Right cardiac atrium (tissue), 5 donors: ENCODE data around the gene ATXN8OS. TPM values are rescaled to one million over a fixed set of nuclear protein-coding genes. Genes with fewer than 3 reads are reported as not detected.

ENCODE experiments used
- ATAC-seq, 2 donors: fragments of 200-7000 bp; cut with Tn5 transposase; one replicate each; pipeline versions ENCODE4 v1.8.0 to v1.9.1; 2020; ENCODE audit warnings: moderate library complexity in 2 of 2, mild to moderate bottlenecking in 1 of 2
- DNase-seq, 3 donors: peaks; one replicate each; pipeline ENCODE4 v3.0.0-alpha.2; 2020
- H3K27ac ChIP-seq: one replicate; pipeline ENCODE4 v1.5.1; 2013; ENCODE audit warnings: mild to moderate bottlenecking, low read length, control low read depth, moderate library complexity
- H3K27me3 ChIP-seq: one replicate; pipeline ENCODE4 v1.6.1; 2013; ENCODE audit not compliant: control insufficient read depth, insufficient read depth
- H3K4me1 ChIP-seq: one replicate; pipeline ENCODE4 v1.6.1; 2013; ENCODE audit warnings: low read length; ENCODE audit not compliant: control insufficient read depth, insufficient read depth
- H3K4me3 ChIP-seq: one replicate; pipeline ENCODE4 v1.5.1; 2013; ENCODE audit warnings: low read length, control low read depth
- H3K9me3 ChIP-seq: one replicate; pipeline ENCODE4 v1.6.1; 2013; ENCODE audit warnings: low read length; ENCODE audit not compliant: control insufficient read depth
- WGBS: extraction: QIAGEN DNeasy Blood & Tissue Kit; methylation state at CpG from one replicate; pipeline ENCODE4 v1.1.7; 2013; 5-methylcytosine and 5-hydroxymethylcytosine counted together
- intact Hi-C, 4 donors: fragments of 100-400 bp; cut with DNase I; formaldehyde crosslinking; loops; one replicate each; pipeline versions ENCODE4 v1.11.0 to v1.14.0; 2022 to 2023
- long read RNA-seq, 4 donors: library from polyadenylated mRNA; unstranded; transcript quantifications; one replicate each; pipeline ENCODE4 v2.0.0, GENCODE V29; 2020 to 2021
- polyA plus RNA-seq: library from polyadenylated mRNA; stranded (reverse); fragments of 200-250 nt; gene quantifications from one replicate; pipeline ENCODE4 v1.2.3, GENCODE V29; 2013
- total RNA-seq, 4 donors: library from RNA; stranded (reverse); fragmentation: NEBNext Ultra II Directional; extraction: Animal tissue kit (Norgen Biotek cat#: 25700); gene quantifications; one replicate each; pipeline ENCODE4 v1.2.1, GENCODE V29; 2021
- donor health status: healthy with polysubstance abuse.
- donor health status: DM: no; HTN: yes; CAD: no.
- donor health status: DM: no; HTN: no; CAD: no.
- donor health status: DM: no; HTN: yes; CAD: no; lungs with severe emphysema.
- donor health status: DM: yes; HTN: yes; CAD: no.

ATXN8OS gene
- total RNA-seq (not detected), polyA plus RNA-seq (not detected)
- long read RNA-seq, donor 1: 0 reads
- long read RNA-seq, donor 2: 0 reads
- long read RNA-seq, donor 3: 0 reads
- long read RNA-seq, donor 4: 0 reads

DNA sequence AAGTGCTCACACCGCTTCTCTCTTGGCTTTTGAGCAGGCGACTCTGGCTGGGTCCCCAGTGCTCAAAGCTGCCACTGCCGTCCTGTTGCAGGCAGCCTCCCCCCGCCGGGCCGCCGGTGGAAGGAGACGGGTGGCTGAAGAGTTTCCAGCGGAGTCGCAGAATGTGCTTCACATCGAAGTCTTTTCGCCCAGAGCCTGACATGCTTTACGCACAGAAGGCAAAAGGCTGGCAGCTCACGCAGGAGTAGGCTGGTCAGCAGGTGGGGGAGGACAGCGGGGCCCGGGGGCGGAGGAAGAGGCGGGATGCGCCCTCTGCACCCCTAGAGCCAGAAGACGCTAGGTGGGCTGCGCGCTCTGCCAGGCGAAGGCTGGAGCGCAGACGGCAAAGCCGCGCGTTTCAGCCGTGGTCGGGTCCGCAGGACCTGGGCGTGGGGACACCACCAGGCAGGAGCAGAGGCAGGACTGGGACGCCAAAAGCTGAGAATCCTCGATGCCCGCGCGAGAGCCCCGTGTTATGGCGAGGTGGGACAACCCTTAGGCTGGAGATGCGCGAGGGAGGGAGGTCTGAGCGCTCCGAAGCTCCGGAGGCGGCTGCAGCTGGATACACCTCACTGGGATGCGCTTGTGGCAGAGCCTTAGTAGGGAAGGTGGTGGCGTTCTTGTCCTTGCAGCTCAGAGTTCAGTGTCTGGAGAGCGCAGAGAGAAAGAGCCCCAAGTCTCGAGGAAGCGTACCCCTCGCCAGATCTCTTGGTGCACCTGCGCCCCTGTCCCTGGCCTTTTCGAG, at the start of gene ATXN8OS:
TSS of gene ATXN8OS (plus strand) at position 329 of the 784 bp plus-strand sequence.
- Histone ChIP-seq H3K27me3 (no peaks in the 10 kb centered on the region), H3K4me1 (no peaks in the 10 kb centered on the region), H3K9me3 (no peaks in the 10 kb centered on the region), H3K4me3 (no peak within 1 kb of the TSS), H3K27ac (no peak within 1 kb of the TSS)
- WGBS: 3% methylated on average over 53 of the region's 53 CpGs
- peak in 1 of 3 donors; percentile 31 for DNase-seq
- intact Hi-C loops: no loop called here
- no peak for ATAC-seq

DNA sequence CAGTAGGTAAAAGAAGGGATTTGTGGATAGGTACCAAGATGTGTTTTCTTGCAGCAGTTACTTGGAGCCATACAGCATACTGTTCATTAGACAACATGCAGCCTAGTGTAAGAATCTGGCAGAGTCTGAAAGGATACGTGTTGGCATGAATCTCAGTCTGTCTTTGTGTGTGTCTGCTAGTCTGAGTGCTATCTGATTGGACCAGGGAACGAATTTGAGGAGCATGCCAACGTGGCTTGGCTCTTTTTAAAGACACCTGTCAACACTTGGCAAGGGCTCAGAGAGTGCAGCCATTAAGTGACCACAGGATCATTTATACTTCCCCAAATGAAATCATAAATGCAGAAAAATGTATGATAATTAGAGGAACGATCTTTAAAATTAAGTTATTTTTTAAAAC, 27.6 kb upstream of the ATXN8OS start:
- peak; percentile 88 to 93 for ATAC-seq
- 7% methylated on average over 4 of the region's 4 CpGs for WGBS
- intact Hi-C loops: no loop called here

DNA sequence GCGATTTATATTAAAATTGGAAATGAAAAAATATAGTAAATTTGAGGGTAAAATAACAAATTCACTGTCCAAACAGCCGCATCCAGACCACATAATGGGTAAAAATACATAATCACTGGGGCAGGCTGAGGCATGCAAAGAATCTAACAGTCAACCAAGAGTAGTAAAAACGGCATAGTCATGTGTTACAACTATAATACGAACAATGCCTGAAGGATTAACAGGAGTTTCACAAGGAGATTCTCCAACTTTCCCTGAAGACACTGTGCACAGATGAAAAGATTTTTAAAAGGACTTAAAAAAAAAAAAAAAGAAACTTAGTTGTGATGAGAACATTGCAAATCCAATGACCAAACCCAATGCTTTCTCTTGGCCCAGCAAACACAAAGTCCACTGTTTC, 20.4 kb upstream of the ATXN8OS start:
- H3K9me3 ChIP-seq: no peaks in the 10 kb centered on the region
- H3K27me3 ChIP-seq: no peaks in the 10 kb centered on the region
- ATAC-seq (no peak), DNase-seq (no peak)
- intact Hi-C loops: no loop called here
- H3K4me1 ChIP-seq: no peaks in the 10 kb centered on the region
- H3K4me3 ChIP-seq: no peak overlapping the region
- H3K27ac ChIP-seq: no peak overlapping the region
- WGBS: 62% methylated on average over 4 of the region's 4 CpGs

More for the DNA sequence above, 27.6 kb upstream of the ATXN8OS start:
- Histone ChIP-seq H3K27ac (no peak overlapping the region), H3K9me3 (no peaks in the 10 kb centered on the region), H3K27me3 (no peaks in the 10 kb centered on the region), H3K4me1 (no peaks in the 10 kb centered on the region), H3K4me3 (no peak overlapping the region)
- DNase-seq: peak in 2 of 3 donors; percentile 22 to 60

DNA sequence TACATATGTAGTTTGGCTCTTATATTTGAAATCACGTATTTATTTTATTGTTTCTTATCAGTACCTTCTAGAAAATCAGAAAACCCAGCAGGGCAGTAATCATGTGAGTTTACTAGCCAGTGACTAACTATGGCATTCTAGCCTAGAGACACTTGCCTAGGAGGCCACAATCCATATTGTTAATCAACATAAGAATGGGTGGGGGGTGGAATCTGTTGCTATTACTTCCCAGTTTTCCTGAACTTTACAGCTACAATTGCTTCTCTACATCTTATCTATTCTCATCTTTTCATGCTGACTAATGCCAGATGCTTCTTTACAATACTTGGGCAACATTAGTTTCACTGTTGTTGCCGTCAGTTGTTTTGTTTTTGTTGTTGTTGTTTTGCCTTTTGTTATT, 18.7 kb upstream of the ATXN8OS start:
- no peaks in the 10 kb centered on the region for H3K4me1 ChIP-seq
- 71% methylated on average over 2 of the region's 2 CpGs for WGBS

DNA sequence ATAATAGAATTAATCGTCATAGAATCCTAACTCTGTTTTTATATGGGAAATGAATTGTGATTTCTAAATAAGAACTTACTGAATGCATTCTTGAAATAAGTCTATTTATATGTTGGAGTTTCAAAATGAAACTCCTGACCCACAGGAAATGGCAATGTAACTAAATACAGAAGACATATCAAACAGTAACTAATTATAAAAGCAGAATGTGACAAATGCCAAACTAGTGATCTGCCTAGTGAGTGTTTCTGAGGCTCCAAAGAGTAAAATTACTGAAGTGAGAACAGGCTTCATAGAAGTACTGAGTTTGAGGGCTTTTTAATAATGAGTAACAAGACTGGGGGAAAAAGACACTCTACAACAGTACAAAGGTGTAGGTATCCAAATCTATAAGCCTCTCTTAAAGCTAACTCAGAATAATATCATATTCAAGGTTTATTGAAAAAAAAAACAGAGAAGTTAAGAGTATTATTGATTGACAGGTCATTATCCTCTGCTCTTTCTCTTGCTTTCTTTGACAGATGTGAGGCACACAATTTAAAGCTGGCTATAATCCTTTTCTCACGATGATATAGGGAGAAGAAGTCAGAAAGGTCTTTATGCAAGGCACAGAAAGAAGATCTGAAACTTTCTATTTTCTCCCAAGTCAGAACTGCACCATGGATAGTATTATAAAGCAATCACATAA, 17.4 kb upstream of the ATXN8OS start:
- Histone ChIP-seq H3K4me1 (no peaks in the 10 kb centered on the region), H3K27me3 (no peaks in the 10 kb centered on the region), H3K9me3 (no peaks in the 10 kb centered on the region), H3K27ac (no peak overlapping the region), H3K4me3 (no peak overlapping the region)
- no peak for ATAC-seq
- WGBS: 54% methylated on average over 2 of the region's 2 CpGs
- no peak for DNase-seq
- intact Hi-C loops: no loop called here

More for the DNA sequence above, 18.7 kb upstream of the ATXN8OS start:
- H3K4me3 ChIP-seq: no peak overlapping the region
- no peaks in the 10 kb centered on the region for H3K9me3 ChIP-seq
- ATAC-seq (no peak), DNase-seq (no peak)
- intact Hi-C loops: no loop called here
- H3K27me3 ChIP-seq: no peaks in the 10 kb centered on the region
- H3K27ac ChIP-seq: no peak overlapping the region

DNA sequence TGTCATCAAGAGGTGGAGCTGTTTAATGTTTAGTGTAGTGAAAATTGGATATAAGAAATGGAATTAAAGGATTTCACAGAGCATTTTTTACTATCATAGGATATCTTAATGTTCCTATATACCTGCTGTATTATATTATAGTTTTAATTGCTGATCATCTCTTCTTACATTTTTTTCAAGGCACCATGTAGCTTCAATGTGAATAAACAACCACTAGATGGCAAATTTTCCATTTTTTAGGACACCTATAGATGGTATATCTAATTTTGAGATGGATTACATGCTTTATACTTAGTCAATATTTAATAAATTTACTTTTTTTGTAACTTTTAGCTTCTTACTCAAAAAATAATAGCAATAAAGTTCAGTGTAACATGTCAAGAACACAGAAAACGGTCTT, 9.0 kb upstream of the ATXN8OS start:
- intact Hi-C loops: no loop called here
- no peak for DNase-seq
- no peak for ATAC-seq
- no peak overlapping the region for H3K4me3 ChIP-seq
- no peak overlapping the region for H3K27ac ChIP-seq
- no peaks in the 10 kb centered on the region for H3K4me1 ChIP-seq
- no peaks in the 10 kb centered on the region for H3K9me3 ChIP-seq
- WGBS: 44% methylated on average over 1 of the region's 1 CpG
- H3K27me3 ChIP-seq: no peaks in the 10 kb centered on the region

DNA sequence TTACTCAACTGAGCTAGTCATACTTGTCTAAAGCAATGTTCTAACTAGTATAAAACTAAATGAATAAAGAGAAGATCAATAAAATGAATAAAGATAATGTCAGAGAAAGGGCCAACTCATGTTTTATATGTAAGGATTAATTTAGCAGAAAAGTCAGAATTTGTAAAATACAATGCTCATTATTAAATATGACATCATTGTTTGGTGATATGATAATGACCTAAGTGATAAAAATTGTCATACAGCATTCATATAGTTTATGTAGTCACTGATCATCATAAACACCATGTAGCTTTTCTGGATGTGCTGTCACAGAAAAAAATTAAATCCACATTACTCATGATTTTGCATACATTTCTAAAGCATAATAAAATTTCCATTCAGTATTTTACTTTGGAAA, 3.1 kb upstream of the ATXN8OS start:
- intact Hi-C loops: no loop called here
- Histone ChIP-seq H3K4me1 (no peaks in the 10 kb centered on the region), H3K27ac (no peak overlapping the region), H3K4me3 (no peak overlapping the region), H3K27me3 (no peaks in the 10 kb centered on the region), H3K9me3 (no peaks in the 10 kb centered on the region)
- ATAC-seq (no peak), DNase-seq (no peak)

DNA sequence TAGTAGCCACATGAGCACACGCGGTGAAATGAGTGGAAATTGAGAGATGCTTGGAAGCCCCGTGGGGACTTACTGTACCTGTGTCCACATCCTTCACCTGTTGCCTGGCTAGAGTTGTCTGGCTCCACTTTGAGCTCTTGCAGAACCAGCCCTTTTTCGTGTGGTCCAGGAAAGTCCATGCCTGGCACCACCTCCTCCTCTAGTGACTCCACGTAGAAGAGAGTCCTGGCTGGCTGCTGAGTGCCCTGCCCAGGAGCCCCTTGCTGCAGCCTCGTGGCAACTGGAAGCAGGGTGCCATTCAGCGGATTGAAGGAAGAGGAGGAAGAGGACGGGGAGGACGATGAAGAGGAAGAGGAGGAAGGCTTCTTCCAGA, 515 bp upstream of the ATXN8OS start:
- H3K27me3 ChIP-seq: no peaks in the 10 kb centered on the region
- no peak overlapping the region for H3K4me3 ChIP-seq
- intact Hi-C loops: no loop called here
- ATAC-seq (no peak), DNase-seq (no peak)
- H3K9me3 ChIP-seq: no peaks in the 10 kb centered on the region
- no peaks in the 10 kb centered on the region for H3K4me1 ChIP-seq
- WGBS: 30% methylated on average over 9 of the region's 9 CpGs
- H3K27ac ChIP-seq: no peak overlapping the region

DNA sequence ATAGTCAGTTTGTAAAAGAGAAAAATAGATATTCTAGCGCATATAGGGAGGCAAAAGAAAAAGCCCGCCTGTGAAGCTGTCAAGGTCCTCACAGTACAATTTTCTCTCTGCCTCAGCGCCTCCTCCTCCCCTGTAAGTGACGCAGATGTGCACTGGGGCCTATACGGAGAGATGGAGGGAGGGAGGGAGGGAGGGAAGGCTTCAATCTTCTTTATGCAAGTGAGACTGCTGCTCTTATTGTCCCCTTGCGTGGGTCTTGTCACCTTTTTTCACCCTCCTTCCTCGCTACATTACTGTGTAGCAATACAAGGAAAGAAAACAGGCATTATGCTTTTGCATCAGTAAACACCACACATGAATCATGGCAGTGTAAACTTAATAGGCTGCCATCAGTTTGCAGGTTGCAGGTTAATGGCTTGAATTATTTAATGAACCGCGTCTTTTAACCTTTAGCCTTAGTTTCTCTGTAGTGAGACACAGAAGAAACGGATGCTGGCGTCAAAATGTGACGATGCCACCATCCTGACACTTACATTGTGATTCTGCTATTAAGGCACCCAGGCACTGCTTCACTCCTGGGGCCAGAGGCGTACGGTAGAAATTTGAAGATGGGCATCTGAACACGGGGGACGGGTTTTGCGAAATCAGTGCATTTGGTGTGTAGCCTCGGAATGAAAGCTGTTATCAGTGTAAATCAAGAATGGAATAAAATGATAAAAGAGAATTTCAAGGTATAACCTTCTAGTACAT, 905 bp downstream of the ATXN8OS start, which contains the start of gene KLHL1:
TSS of gene KLHL1 (minus strand) at position 97 of the 750 bp plus-strand sequence. CDS start 753 bp downstream, outside the sequence.
- ATAC-seq (no peak), DNase-seq (no peak)
- WGBS: 57% methylated on average over 18 of the region's 18 CpGs
- H3K9me3 ChIP-seq: no peaks in the 10 kb centered on the region
- no peak within 1 kb of the TSS for H3K4me3 ChIP-seq
- no peak within 1 kb of the TSS for H3K27ac ChIP-seq
- intact Hi-C loops: no loop called here
- no peaks in the 10 kb centered on the region for H3K4me1 ChIP-seq
- no peaks in the 10 kb centered on the region for H3K27me3 ChIP-seq

DNA sequence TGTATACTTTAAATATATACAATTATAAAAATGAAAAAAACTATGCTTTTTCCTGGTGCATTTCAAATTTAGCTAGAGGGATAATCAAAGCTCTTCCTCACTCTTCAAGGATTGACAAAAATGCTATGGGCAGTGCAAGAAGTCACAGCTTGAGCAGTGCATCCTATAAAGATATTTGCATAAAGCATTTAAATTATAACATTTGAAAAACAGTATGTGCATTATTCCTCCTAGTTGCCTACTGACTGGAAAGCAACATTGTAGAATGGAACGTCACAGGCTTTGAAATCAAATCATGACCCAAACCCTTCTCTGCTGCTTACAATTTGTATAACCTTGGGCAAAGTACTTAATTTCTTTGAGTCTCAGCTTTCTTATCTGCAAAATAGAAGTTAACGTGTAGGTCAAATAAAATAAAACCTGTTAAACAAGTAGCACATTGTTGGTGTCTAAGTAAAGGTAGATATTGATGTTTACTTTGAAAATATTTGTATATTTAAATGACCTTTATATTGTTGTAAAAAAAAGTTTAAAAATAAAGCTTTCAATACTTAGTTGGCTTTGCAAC, 9.8 kb downstream of the ATXN8OS start:
- H3K27me3 ChIP-seq: no peaks in the 10 kb centered on the region
- intact Hi-C loops: no loop called here
- H3K27ac ChIP-seq: no peak overlapping the region
- H3K9me3 ChIP-seq: no peaks in the 10 kb centered on the region
- H3K4me3 ChIP-seq: no peak overlapping the region
- DNase-seq (no peak), ATAC-seq (no peak)
- no peaks in the 10 kb centered on the region for H3K4me1 ChIP-seq
- WGBS: 57% methylated on average over 2 of the region's 2 CpGs
